ENCODE measurements around the gene SPATA31E1. TPM values are rescaled to one million over a fixed set of nuclear protein-coding genes. Genes with fewer than 3 reads are reported as not detected.

Gene SPATA31E1
- polyA plus RNA-seq, 1 experiment = not detected

DNA sequence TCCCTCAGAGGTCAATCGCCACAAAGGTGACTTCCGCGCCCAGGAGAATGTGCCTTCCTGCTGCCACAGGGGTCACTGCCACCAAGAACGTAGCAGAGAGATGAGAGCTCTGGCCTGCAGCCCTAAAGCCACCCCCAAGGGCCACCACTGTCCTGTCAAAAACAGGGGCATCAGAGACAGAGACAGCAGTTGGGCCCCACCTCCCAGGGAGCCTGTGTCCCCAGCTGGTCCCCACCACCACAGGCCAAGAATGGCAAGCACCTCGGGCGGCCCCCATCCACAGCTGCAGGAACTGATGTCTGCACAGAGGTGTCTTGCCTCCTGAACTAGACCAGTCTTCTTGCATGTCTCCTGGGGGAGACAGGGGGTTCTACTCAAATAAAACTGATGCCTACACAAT is 5.8 kb downstream of the SPATA31E1 start:
- ChIA-PET POLR2A (no interaction called here), CTCF (interaction anchor here (1.0 to 1.3 kb wide), 2 partner anchors 9 to 204 kb away, joined by 3 read pairs; no protein-coding TSS in a partner anchor)

DNA sequence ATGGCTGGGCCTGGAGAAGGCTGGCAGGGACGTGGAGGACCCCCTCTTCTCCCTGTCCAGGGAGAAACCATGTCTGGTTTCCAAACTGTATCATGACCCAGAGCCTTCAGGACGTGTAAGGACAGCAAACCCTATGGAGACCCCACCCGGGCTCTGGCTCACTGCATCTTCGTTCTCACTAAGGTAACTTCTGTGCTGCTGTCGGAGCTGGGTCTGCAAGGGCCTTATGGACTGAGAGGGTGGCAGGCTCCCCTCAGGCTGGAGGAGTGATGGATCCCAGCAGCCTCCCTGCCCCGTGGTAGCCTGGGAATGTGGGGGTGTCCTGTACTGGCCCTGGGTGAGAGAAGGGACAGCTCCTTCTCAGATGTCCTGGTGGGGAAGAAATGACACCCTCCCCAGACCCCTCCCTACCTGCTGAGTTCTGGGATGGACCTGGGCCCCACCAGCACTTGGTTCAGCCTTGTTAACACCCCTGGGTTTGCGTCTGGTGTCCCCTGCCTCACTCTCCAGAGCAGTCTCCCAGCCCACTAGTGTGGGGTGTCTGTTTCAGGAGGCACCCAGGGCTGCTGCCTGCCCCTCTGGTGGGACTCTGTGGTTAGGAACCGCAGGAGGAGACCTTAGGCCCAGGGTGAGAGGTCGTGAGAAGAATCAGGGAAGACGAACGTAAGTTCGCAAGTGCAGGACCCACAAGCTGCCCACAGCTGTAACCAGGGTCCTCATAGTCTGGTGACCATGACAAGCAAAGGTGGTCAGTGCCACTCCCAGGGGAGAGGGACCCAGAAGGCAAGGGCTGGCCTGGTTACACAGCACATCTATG is 6.6 kb downstream of the SPATA31E1 start:
- TF ChIP-seq, protein P1, sequence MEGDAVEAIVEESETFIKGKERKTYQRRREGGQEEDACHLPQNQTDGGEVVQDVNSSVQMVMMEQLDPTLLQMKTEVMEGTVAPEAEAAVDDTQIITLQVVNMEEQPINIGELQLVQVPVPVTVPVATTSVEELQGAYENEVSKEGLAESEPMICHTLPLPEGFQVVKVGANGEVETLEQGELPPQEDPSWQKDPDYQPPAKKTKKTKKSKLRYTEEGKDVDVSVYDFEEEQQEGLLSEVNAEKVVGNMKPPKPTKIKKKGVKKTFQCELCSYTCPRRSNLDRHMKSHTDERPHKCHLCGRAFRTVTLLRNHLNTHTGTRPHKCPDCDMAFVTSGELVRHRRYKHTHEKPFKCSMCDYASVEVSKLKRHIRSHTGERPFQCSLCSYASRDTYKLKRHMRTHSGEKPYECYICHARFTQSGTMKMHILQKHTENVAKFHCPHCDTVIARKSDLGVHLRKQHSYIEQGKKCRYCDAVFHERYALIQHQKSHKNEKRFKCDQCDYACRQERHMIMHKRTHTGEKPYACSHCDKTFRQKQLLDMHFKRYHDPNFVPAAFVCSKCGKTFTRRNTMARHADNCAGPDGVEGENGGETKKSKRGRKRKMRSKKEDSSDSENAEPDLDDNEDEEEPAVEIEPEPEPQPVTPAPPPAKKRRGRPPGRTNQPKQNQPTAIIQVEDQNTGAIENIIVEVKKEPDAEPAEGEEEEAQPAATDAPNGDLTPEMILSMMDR (IDR thresholded peaks at IDR 0.05; ENCODE audit: insufficient read depth, low read depth, low read length) = no peak
- CTCF ChIA-PET = interaction anchor here (1.3 kb wide), 1 partner anchor 10 kb away, joined by 3 read pairs; no protein-coding TSS in a partner anchor
- no peak for DNase-seq (ENCODE audit: low read depth)
- Histone ChIP-seq H3K4me3 (ENCODE audit: low read depth, low read length) (no peak overlapping the region), H3K27me3 (ENCODE audit: control insufficient read depth, insufficient read depth, low read length) (0 out of 2 replicates have a peak, but pooled peaks cover 3% of the 10 kb centered on the region), H3K36me3 (ENCODE audit: control insufficient read depth, insufficient read depth, low read length) (no peaks in the 10 kb centered on the region)
- POLR2A ChIA-PET = no interaction called here

More for the DNA sequence above, 5.8 kb downstream of the SPATA31E1 start:
- no peaks in the 10 kb centered on the region for H3K36me3 ChIP-seq (ENCODE audit: control insufficient read depth, insufficient read depth, low read length)
- TF ChIP-seq, protein P1 (IDR thresholded peaks at IDR 0.05; ENCODE audit: insufficient read depth, low read depth, low read length) = no peak
- H3K4me3 ChIP-seq (ENCODE audit: low read depth, low read length) = no peak overlapping the region
- 0 out of 2 replicates have a peak, but pooled peaks cover 3% of the 10 kb centered on the region for H3K27me3 ChIP-seq (ENCODE audit: control insufficient read depth, insufficient read depth, low read length)
- no peak for DNase-seq (ENCODE audit: low read depth)

DNA sequence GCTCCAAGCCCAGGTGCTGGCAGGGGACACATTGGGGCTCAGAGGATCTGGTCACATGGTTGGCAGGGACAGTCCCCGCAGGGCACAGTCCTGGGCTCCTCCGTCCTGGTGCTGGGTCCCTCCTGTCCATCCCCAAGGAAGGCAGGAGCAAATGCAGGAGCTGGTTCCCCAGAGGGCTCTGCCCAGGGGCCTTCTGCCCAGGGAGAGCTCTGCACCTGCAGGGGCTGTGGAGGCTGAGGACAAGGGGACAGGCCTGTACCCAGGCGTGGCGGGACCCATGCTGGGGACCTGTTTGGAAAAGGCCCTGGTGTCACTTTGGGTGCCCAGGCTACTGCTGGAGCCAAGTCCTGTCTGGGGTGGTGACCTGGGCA is 7.2 kb downstream of the SPATA31E1 start:
- ChIA-PET POLR2A (no interaction called here), CTCF (no interaction called here)

DNA sequence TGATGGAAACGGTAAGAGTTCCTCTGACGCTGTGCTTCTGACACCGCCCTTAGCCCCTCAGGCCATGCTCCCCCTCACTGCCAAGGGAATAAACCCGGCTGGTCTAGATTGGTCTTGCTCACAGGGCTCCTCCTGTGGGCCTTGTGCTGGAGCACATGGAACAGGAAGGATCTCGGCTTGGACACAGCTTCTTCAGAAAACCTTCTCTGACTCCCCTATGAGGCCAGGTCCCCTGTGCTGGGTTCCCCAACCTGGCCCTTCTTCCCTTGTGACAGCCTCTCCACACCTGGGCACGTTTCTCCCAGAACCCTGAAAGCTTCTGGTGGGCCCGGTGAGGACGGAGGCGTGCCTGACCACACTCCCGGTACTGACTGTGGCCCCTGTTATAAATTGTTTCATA is 8.2 kb downstream of the SPATA31E1 start:
- CTCF ChIA-PET = no interaction called here

More for the DNA sequence above, 7.2 kb downstream of the SPATA31E1 start:
- Histone ChIP-seq H3K27me3 (ENCODE audit: control insufficient read depth, insufficient read depth, low read length) (0 out of 2 replicates have a peak, but pooled peaks cover 3% of the 10 kb centered on the region), H3K4me3 (ENCODE audit: low read depth, low read length) (no peak overlapping the region), H3K36me3 (ENCODE audit: control insufficient read depth, insufficient read depth, low read length) (no peaks in the 10 kb centered on the region)
- DNase-seq (ENCODE audit: low read depth) = no peak
- TF ChIP-seq, protein P1 (IDR thresholded peaks at IDR 0.05; ENCODE audit: insufficient read depth, low read depth, low read length) = no peak

DNA sequence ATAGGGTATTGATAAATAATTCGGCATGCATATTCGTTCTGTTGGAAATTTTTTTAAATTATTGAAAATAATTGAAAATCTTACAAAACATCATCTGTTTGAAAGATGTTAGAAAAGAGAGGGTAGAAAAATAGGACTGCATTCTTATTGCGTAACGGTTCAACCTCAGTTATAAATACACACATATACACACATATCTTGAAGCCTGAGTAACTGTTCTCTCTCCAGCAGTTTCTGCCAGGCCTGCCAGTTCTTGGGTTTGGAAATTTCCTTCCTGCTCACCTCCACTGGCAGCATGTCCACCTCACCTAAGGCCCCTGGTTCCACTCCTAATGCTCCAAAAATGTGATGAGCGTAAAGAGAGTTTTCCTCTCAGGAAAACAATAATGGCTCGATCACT is 9.1 kb downstream of the SPATA31E1 start:
- ChIA-PET CTCF (no interaction called here), POLR2A (no interaction called here)
- TF ChIP-seq, protein P1 (IDR thresholded peaks at IDR 0.05; ENCODE audit: insufficient read depth, low read depth, low read length) = no peak
- no peak for DNase-seq (ENCODE audit: low read depth)
- Histone ChIP-seq H3K27me3 (ENCODE audit: control insufficient read depth, insufficient read depth, low read length) (0 out of 2 replicates have a peak, but pooled peaks cover 3% of the 10 kb centered on the region), H3K36me3 (ENCODE audit: control insufficient read depth, insufficient read depth, low read length) (no peaks in the 10 kb centered on the region), H3K4me3 (ENCODE audit: low read depth, low read length) (no peak overlapping the region)

More for the DNA sequence above, 8.2 kb downstream of the SPATA31E1 start:
- no peak for DNase-seq (ENCODE audit: low read depth)
- Histone ChIP-seq H3K36me3 (ENCODE audit: control insufficient read depth, insufficient read depth, low read length) (no peaks in the 10 kb centered on the region), H3K4me3 (ENCODE audit: low read depth, low read length) (no peak overlapping the region), H3K27me3 (ENCODE audit: control insufficient read depth, insufficient read depth, low read length) (0 out of 2 replicates have a peak, but pooled peaks cover 3% of the 10 kb centered on the region)
- TF ChIP-seq, protein P1 (IDR thresholded peaks at IDR 0.05; ENCODE audit: insufficient read depth, low read depth, low read length) = no peak
- POLR2A ChIA-PET = no interaction called here

All from BJ (cell line).